Measurements from ENCODE around the gene FGD2. TPM values are rescaled to one million over a fixed set of nuclear protein-coding genes. Genes with fewer than 3 reads are reported as not detected.

The FGD2 gene
- total and polyA plus RNA-seq, 9 of the 15 experiments (the other 6 are each of a cell fraction or from before 2014, with no cell fraction given), result 0.09 TPM; not detected in 8

- TF ChIP-seq ELF4 (CRISPR knock-in tag; IDR thresholded peaks at IDR 0.05) (no peak), ZNF639 (CRISPR knock-in tag; conservative IDR thresholded peaks at IDR 0.05 in 1 of 2, IDR thresholded peaks at IDR 0.05 in 1 of 2) (no peak; a peak in 1 of 4 replicates), ZNF395 (CRISPR knock-in tag; IDR thresholded peaks at IDR 0.05) (peak; percentile 45; the same call in 1 of the 2 replicates), MTA2 (IDR thresholded peaks at IDR 0.05; ENCODE audit: low read depth) (no peak), ZNF511 (CRISPR knock-in tag; IDR thresholded peaks at IDR 0.05) (peak; percentile 65; the same call in 1 of the 2 replicates), ZNF316 (IDR thresholded peaks at IDR 0.05) (no peak), RREB1 (CRISPR knock-in tag; IDR thresholded peaks at IDR 0.05) (peak; percentile 95), TCFL5 (CRISPR knock-in tag; conservative IDR thresholded peaks at IDR 0.05) (no peak), PTTG1 (tag; IDR thresholded peaks at IDR 0.05; ENCODE audit: low read depth) (no peak), TBP (optimal IDR thresholded peaks at IDR 0.05; ENCODE audit: low read depth, low read length) (peak; percentile 25), ZNF197 (CRISPR knock-in tag; IDR thresholded peaks at IDR 0.05; ENCODE audit: low read depth) (no peak), LCOR (CRISPR knock-in tag; IDR thresholded peaks at IDR 0.05) (peak; percentile 79; the same call in 1 of the 2 replicates), HNRNPH1 (optimal IDR thresholded peaks at IDR 0.05; ENCODE audit: low read depth, low read length) (no peak), CBFA2T2 (conservative IDR thresholded peaks at IDR 0.05) (no peak), SMAD4 (CRISPR knock-in tag; conservative IDR thresholded peaks at IDR 0.05) (peak; percentile 96), TCF7 (IDR thresholded peaks at IDR 0.05; ENCODE audit: borderline replicate concordance) (peak; percentile 67; the same call in 1 of the 2 replicates), MCM2 (IDR thresholded peaks at IDR 0.05; ENCODE audit: low read depth) (no peak)
Measured at GRCh38 chr6:37051138-37052026, 45.9 kb downstream of the FGD2 start (continued).
